Trophoblast cell (in vitro differentiated cells and primary cell): ENCODE data around the gene WDR48.

Experiments
- DNase-seq, 2 donors: peaks; one replicate each; pipeline ENCODE4 v3.0.0-alpha.2; 2016
- H2AFZ ChIP-seq: 2 replicates; pipeline ENCODE4 v1.6.1; 2013; ENCODE audit warnings: low read length, moderate library complexity, mild to moderate bottlenecking; ENCODE audit not compliant: insufficient read depth, poor library complexity
- H2AK5ac ChIP-seq: 2 replicates; pipeline ENCODE4 v1.6.1; 2013; ENCODE audit warnings: mild to moderate bottlenecking, low read length
- H2BK120ac ChIP-seq: 2 replicates; pipeline ENCODE4 v1.6.1; 2013; ENCODE audit warnings: low read length, mild to moderate bottlenecking, moderate library complexity; ENCODE audit not compliant: insufficient read depth, poor library complexity
- H2BK12ac ChIP-seq: 2 replicates; pipeline ENCODE4 v1.6.1; 2013; ENCODE audit warnings: mild to moderate bottlenecking, low read length, moderate library complexity
- H2BK5ac ChIP-seq: 2 replicates; pipeline ENCODE4 v1.6.1; 2013; ENCODE audit warnings: low read length, low read depth, moderate library complexity, mild to moderate bottlenecking; ENCODE audit not compliant: poor library complexity
- H3K14ac ChIP-seq: 2 replicates; pipeline ENCODE4 v1.6.1; 2013; ENCODE audit warnings: mild to moderate bottlenecking, low read length
- H3K18ac ChIP-seq: 2 replicates; pipeline ENCODE4 v1.6.1; 2013; ENCODE audit warnings: mild to moderate bottlenecking, low read length
- H3K23ac ChIP-seq: 2 replicates; pipeline ENCODE4 v1.6.1; 2013; ENCODE audit warnings: low read length
- H3K27ac ChIP-seq: 2 replicates; pipeline ENCODE4 v1.5.1; 2013; ENCODE audit warnings: low read depth, mild to moderate bottlenecking, inconsistent platforms, low read length, moderate library complexity
- H3K27me3 ChIP-seq: 2 replicates; pipeline ENCODE4 v1.6.1; 2013; ENCODE audit warnings: inconsistent platforms, mild to moderate bottlenecking, low read length, moderate library complexity; ENCODE audit not compliant: insufficient read depth
- H3K36me3 ChIP-seq, 2 experiments: 1 replicate in 1 of 2; 2 replicates in 1 of 2; pipeline ENCODE4 v1.6.1; 2013; ENCODE audit warnings: low read length in 2 of 2, mild to moderate bottlenecking in 2 of 2, moderate library complexity in 1 of 2; ENCODE audit not compliant: insufficient read depth in 2 of 2, control insufficient read depth in 1 of 2
- H3K4ac ChIP-seq: 2 replicates; pipeline ENCODE4 v1.6.1; 2013; ENCODE audit warnings: low read depth, mild to moderate bottlenecking, low read length, moderate library complexity
- H3K4me1 ChIP-seq, 2 experiments: 1 replicate in 1 of 2; 2 replicates in 1 of 2; pipeline ENCODE4 v1.6.1; 2013; ENCODE audit warnings: low read length in 2 of 2, mild to moderate bottlenecking in 2 of 2, moderate library complexity in 1 of 2; ENCODE audit not compliant: insufficient read depth in 2 of 2, control insufficient read depth in 1 of 2
- H3K4me2 ChIP-seq: 2 replicates; pipeline ENCODE4 v1.6.1; 2013; ENCODE audit warnings: inconsistent platforms, mild to moderate bottlenecking, low read length, moderate library complexity
- H3K4me3 ChIP-seq: 2 replicates; pipeline ENCODE4 v1.5.1; 2013; ENCODE audit warnings: mild to moderate bottlenecking, low read depth, low read length, inconsistent platforms
- H3K79me1 ChIP-seq: one replicate; pipeline ENCODE4 v1.6.1; 2013; ENCODE audit warnings: low read length
- H3K79me2 ChIP-seq: 2 replicates; pipeline ENCODE4 v1.6.1; 2013; ENCODE audit warnings: low read length, mild to moderate bottlenecking; ENCODE audit not compliant: control insufficient read depth, insufficient read depth, poor library complexity
- H3K9ac ChIP-seq: 2 replicates; pipeline ENCODE4 v1.6.1; 2013; ENCODE audit warnings: mild to moderate bottlenecking, low read length
- H3K9me3 ChIP-seq: 2 replicates; pipeline ENCODE4 v1.6.1; 2013; ENCODE audit warnings: low read depth, mild to moderate bottlenecking, control low read depth, inconsistent platforms, low read length; ENCODE audit not compliant: insufficient read depth
- H4K12ac ChIP-seq: 2 replicates; pipeline ENCODE4 v1.6.1; 2013; ENCODE audit warnings: low read depth, mild to moderate bottlenecking, low read length, moderate library complexity
- H4K8ac ChIP-seq: 2 replicates; pipeline ENCODE4 v1.6.1; 2013; ENCODE audit warnings: low read depth, mild to moderate bottlenecking, low read length, moderate library complexity
- H4K91ac ChIP-seq: one replicate; pipeline ENCODE4 v1.6.1; 2013; ENCODE audit warnings: low read depth, mild to moderate bottlenecking, low read length, moderate library complexity
- WGBS: extraction: QIAGEN DNeasy Blood & Tissue Kit; methylation state at CpG from one replicate; pipeline ENCODE4 v1.1.7; 2013; ENCODE audit warnings: missing lambda C conversion rate; ENCODE audit not compliant: insufficient read length, insufficient coverage; ENCODE audit errors: extremely low coverage; 5-methylcytosine and 5-hydroxymethylcytosine counted together

WDR48 gene

DNA sequence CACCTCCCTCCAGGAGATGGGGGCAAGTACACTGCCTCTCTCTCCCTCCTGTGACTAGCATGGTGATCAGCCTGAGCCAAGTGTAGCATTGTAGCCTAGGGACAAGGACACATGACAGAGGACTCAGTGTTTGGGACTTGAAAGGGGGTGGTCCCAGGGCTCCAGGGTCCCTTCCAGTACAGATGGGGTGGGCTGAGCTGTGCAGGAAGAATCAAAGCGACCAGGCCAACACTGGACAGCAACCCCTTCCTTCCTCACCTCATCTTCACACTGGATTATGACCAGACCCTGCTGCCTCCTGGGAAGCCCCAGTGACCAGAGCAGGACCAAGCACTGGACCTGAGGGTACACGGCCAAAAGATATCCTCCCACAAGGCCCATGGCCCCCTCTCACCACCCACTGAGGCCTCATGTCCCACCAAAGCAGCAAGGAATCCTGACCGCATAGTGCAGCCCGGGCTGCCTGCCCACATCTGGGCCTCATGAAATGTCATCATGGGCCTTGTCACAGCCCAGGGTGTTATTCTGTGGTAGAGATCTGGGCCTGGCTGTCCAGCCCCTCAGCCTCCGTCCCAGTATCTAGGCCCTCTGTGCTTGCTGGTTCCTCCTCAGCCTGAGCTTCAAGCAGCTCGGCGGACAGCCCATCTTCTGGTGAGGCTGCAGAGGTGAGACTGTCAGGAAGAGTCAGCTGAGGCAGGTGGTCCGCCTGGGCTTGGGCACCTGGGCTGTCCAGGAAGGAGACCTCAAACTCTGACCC lies 46.1 kb downstream of the WDR48 start:
- H3K14ac ChIP-seq = no peak overlapping the region
- no peaks in the 10 kb centered on the region for H3K9me3 ChIP-seq
- no peak overlapping the region for H3K4ac ChIP-seq
- H2AK5ac ChIP-seq = no peak overlapping the region
- H3K18ac ChIP-seq = no peak overlapping the region
- peaks cover 2% of the 10 kb centered on the region for H3K79me1 ChIP-seq
- no peak overlapping the region for H3K9ac ChIP-seq
- no peak for DNase-seq
- no peak overlapping the region for H2BK120ac ChIP-seq
- no peak overlapping the region for H2AFZ ChIP-seq
- no peak overlapping the region for H4K8ac ChIP-seq
- H2BK12ac ChIP-seq = peak overlapping the region; percentile 45
- no peak overlapping the region for H3K4me3 ChIP-seq
- no peak overlapping the region for H3K23ac ChIP-seq
- H3K79me2 ChIP-seq = no peaks in the 10 kb centered on the region
- H2BK5ac ChIP-seq = peak overlapping the region; percentile 10
- H3K4me2 ChIP-seq = no peak overlapping the region
- H3K36me3 ChIP-seq = peaks cover 47 to 51% of the 10 kb centered on the region in 2 experiments
- H3K4me1 ChIP-seq = peaks cover 6 to 10% of the 10 kb centered on the region in 2 experiments
- peak overlapping the region; percentile 36 for H4K91ac ChIP-seq
- peak overlapping the region; percentile 49 for H4K12ac ChIP-seq
- WGBS = no CpG with 5 or more reads among the region's 8 CpGs
- no peak overlapping the region for H3K27ac ChIP-seq
- no peaks in the 10 kb centered on the region for H3K27me3 ChIP-seq

DNA sequence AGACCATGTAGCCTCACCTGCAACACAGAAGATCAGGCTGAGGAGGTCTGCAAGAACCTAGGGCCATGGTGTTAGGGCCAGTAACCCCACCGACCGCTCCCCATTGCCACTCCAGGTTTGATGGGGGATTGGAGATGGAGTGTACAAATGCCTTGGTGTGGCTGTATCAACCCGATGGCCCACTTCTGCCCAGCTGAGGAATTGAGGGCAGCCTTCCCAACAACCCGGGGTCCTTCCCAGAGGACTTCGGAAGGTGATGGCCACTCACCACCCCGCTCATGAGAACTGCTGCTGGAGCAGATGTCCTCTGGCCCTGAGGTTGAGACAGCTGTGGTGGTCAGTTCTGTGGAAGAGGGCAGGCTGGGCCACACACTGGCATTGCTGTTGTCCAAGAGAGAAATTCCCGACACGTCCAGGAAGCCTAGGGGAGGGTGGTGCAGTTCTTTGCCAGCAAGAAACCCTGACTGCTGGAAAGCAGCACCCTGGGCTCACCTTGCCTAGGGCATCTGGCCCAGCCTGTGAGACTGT lies 46.7 kb downstream of the WDR48 start:
- Histone ChIP-seq H2AK5ac (no peak overlapping the region), H3K27me3 (no peaks in the 10 kb centered on the region), H2BK12ac (no peak overlapping the region), H3K14ac (no peak overlapping the region), H3K9me3 (no peaks in the 10 kb centered on the region), H3K4me3 (no peak overlapping the region), H2AFZ (no peak overlapping the region), H3K79me1 (peaks cover 2% of the 10 kb centered on the region), H3K4me2 (no peak overlapping the region), H3K4ac (no peak overlapping the region), H3K36me3 (peaks cover 45 to 51% of the 10 kb centered on the region in 2 experiments), H3K18ac (no peak overlapping the region), H3K79me2 (no peaks in the 10 kb centered on the region), H3K23ac (no peak overlapping the region), H4K91ac (no peak overlapping the region), H4K8ac (no peak overlapping the region), H2BK120ac (no peak overlapping the region), H3K9ac (no peak overlapping the region), H2BK5ac (no peak overlapping the region), H3K4me1 (peaks cover 6 to 10% of the 10 kb centered on the region in 2 experiments), H4K12ac (no peak overlapping the region), H3K27ac (no peak overlapping the region)
- no peak for DNase-seq
- no CpG with 5 or more reads among the region's 8 CpGs for WGBS

DNA sequence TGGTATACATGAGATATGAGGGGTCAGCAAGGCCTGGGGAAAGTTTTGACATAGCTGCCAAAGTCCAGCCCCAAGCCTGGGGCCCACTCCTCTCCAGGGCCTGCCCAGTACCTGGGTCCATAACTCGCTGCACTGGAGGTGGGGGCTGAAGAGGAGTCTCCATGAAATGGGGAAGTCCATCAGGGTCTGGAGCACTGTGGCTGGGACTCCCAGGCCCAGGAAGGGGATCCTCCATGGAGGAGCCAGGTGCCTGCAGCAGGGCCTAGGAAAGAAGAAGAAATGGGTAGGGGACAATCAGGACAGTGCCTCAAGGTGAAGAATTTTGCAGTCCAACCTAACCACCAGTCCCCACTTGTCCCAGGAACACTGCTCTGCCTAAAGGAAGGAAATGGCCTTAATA lies 47.4 kb downstream of the WDR48 start:
- no peaks in the 10 kb centered on the region for H3K9me3 ChIP-seq
- H2BK5ac ChIP-seq = no peak overlapping the region
- H2BK120ac ChIP-seq = no peak overlapping the region
- H3K4me1 ChIP-seq = peaks cover 6 to 10% of the 10 kb centered on the region in 2 experiments
- H2AK5ac ChIP-seq = no peak overlapping the region
- no peak overlapping the region for H4K8ac ChIP-seq
- no peak overlapping the region for H3K18ac ChIP-seq
- H3K23ac ChIP-seq = no peak overlapping the region
- H3K79me1 ChIP-seq = peaks cover 2% of the 10 kb centered on the region
- no peak overlapping the region for H2AFZ ChIP-seq
- H4K12ac ChIP-seq = no peak overlapping the region
- no peak overlapping the region for H4K91ac ChIP-seq
- peaks cover 45 to 51% of the 10 kb centered on the region in 2 experiments for H3K36me3 ChIP-seq
- no peak overlapping the region for H3K4me2 ChIP-seq
- H3K4me3 ChIP-seq = no peak overlapping the region
- H3K27me3 ChIP-seq = no peaks in the 10 kb centered on the region
- H2BK12ac ChIP-seq = no peak overlapping the region
- no CpG with 5 or more reads among the region's 1 CpG for WGBS
- H3K4ac ChIP-seq = no peak overlapping the region
- no peak overlapping the region for H3K14ac ChIP-seq
- H3K9ac ChIP-seq = no peak overlapping the region
- H3K27ac ChIP-seq = no peak overlapping the region
- H3K79me2 ChIP-seq = no peaks in the 10 kb centered on the region
- DNase-seq = no peak

DNA sequence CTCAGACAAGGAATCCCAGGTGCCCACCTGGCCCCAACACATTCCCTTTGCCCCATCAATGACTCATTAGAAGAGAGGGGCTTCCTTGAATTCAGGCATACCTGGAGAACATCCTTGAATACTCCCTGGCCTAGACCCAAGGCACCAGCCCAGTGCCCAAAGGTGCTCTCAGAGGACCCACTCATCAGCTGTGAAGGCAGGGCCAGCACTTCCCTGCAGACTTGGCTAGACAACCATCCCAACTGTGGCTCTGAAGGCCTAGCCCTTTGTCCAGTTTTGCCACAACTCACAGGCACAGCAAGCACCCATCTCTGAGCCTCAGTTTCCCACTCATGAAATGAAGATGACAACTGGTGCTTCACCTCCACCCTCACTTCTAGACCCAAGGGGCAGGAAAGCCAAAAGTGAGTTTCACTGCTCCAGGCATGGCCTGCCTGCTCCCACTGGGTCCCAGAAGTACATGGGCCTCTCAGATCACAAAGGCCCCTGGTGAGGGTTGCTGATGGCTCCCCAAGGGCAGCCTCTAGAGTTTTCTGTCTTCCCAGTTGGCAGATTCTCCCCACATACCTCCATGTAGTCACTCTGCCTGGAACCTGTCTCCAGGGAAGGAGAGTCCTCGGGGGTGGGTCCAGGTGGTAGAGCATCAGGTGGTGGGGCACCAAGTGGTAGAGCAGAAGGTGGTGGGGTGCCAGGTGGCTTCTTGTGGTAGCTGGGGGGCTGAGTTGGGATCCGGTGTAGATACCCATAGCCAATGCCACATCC lies 48.1 kb downstream of the WDR48 start:
- Histone ChIP-seq H3K4ac (no peak overlapping the region), H2BK12ac (no peak overlapping the region), H3K27me3 (no peaks in the 10 kb centered on the region), H3K27ac (no peak overlapping the region), H3K4me3 (no peak overlapping the region), H3K9ac (no peak overlapping the region), H3K79me1 (peaks cover 2% of the 10 kb centered on the region), H4K91ac (no peak overlapping the region), H3K9me3 (no peaks in the 10 kb centered on the region), H3K4me1 (peaks cover 6 to 10% of the 10 kb centered on the region in 2 experiments), H2BK120ac (no peak overlapping the region), H3K79me2 (no peaks in the 10 kb centered on the region), H4K12ac (no peak overlapping the region), H3K18ac (no peak overlapping the region), H3K14ac (no peak overlapping the region), H4K8ac (no peak overlapping the region), H3K36me3 (peaks cover 43 to 46% of the 10 kb centered on the region in 2 experiments), H2AFZ (no peak overlapping the region), H2AK5ac (no peak overlapping the region), H2BK5ac (no peak overlapping the region), H3K4me2 (no peak overlapping the region), H3K23ac (no peak overlapping the region)
- no CpG with 5 or more reads among the region's 2 CpGs for WGBS
- no peak for DNase-seq
